Fibroblast of lung (primary cell): ENCODE results near the gene L1CAM. TPM values are rescaled to one million over a fixed set of nuclear protein-coding genes. Genes with fewer than 3 reads are reported as not detected.
A peak's percentile ranks its signal among the peaks of the same experiment; 100 is the strongest.

Experiments
- DNase-seq, 2 donors: peaks; one replicate each; pipeline versions ENCODE4 v3.0.0 to v3.0.0-alpha.2; 2010; ENCODE audit warnings: low read depth in 2 of 2
- H2AFZ ChIP-seq: 2 replicates; pipeline ENCODE4 v1.5.1; 2012; ENCODE audit warnings: low read length, control low read depth, inconsistent platforms
- H3K27ac ChIP-seq: 2 replicates; pipeline ENCODE4 v1.5.1; 2011; ENCODE audit warnings: low read length, control low read depth; ENCODE audit not compliant: insufficient read depth
- H3K27me3 ChIP-seq: 2 replicates; pipeline ENCODE4 v1.5.1; 2011; ENCODE audit warnings: mild to moderate bottlenecking, low read length; ENCODE audit not compliant: control insufficient read depth, insufficient read depth
- H3K36me3 ChIP-seq: 2 replicates; pipeline ENCODE4 v1.5.1; 2011; ENCODE audit warnings: low read length; ENCODE audit not compliant: control insufficient read depth, insufficient read depth
- H3K4me1 ChIP-seq: 2 replicates; pipeline ENCODE4 v1.5.1; 2011; ENCODE audit warnings: low read length; ENCODE audit not compliant: control insufficient read depth, insufficient read depth; ENCODE audit errors: extremely low read depth
- H3K4me2 ChIP-seq: 2 replicates; pipeline ENCODE4 v1.5.1; 2011; ENCODE audit warnings: low read length, control low read depth; ENCODE audit not compliant: insufficient read depth; ENCODE audit errors: extremely low read depth
- H3K4me3 ChIP-seq, 4 experiments: fragments of 200-600 bp in 1 of 4; sonication (generic) in 1 of 4; replicated peaks in 1 of 4; 2 replicates each; pipeline ENCODE4 v1.5.1; 2011 to 2016; ENCODE audit warnings: low read length in 4 of 4, low read depth in 3 of 4, mild to moderate bottlenecking in 3 of 4, control low read depth in 2 of 4, inconsistent platforms in 1 of 4, mixed read lengths in 1 of 4; ENCODE audit not compliant: insufficient read depth in 1 of 4; ENCODE audit errors: control extremely low read depth in 1 of 4
- H3K79me2 ChIP-seq: 2 replicates; pipeline ENCODE4 v1.5.1; 2012; ENCODE audit warnings: mild to moderate bottlenecking, low read length, inconsistent platforms; ENCODE audit not compliant: control insufficient read depth, insufficient read depth
- H3K9ac ChIP-seq: 2 replicates; pipeline ENCODE4 v1.5.1; 2011; ENCODE audit warnings: mild to moderate bottlenecking, low read length, control low read depth; ENCODE audit not compliant: insufficient read depth
- H3K9me3 ChIP-seq: 2 replicates; pipeline ENCODE4 v1.5.1; 2012; ENCODE audit warnings: low read depth, low read length; ENCODE audit not compliant: control insufficient read depth, insufficient read depth
- H4K20me1 ChIP-seq: 2 replicates; pipeline ENCODE4 v1.5.1; 2011; ENCODE audit warnings: low read length; ENCODE audit not compliant: control insufficient read depth, insufficient read depth; ENCODE audit errors: extremely low read depth
- EZH2 ChIP-seq: IDR thresholded peaks from 2 replicates; pipeline ENCODE4 v1.5.1; 2012; ENCODE audit warnings: low read length, control low read depth, mild to moderate bottlenecking; ENCODE audit errors: missing control alignments
- polyA plus RNA-seq, 2 donors: library from polyadenylated mRNA; depleted of rRNA in 1 of 2; stranded (reverse) in 1 of 2; unstranded in 1 of 2; fragments of >200 nt; gene quantifications; 2 replicates each; pipeline ENCODE4 v1.2.1, GENCODE V29; 2011 to 2012; ENCODE audit warnings: missing spikeins in 1 of 2
- total RNA-seq: library from RNA; depleted of rRNA; stranded (reverse); fragments of >200 nt; gene quantifications from 2 replicates; pipeline ENCODE4 v1.2.1, GENCODE V29; 2014
- TF ChIP-seq, protein P1 (sequence below), 2 donors: IDR thresholded peaks in 1 of 2; conservative IDR thresholded peaks in 1 of 2; 1 replicate in 1 of 2; 2 replicates in 1 of 2; pipeline ENCODE4 v1.5.1; 2011 to 2012; ENCODE audit warnings: low read length in 2 of 2, control low read depth in 1 of 2, inconsistent platforms in 1 of 2, low read depth in 1 of 2, mild to moderate bottlenecking in 1 of 2

Gene L1CAM
- total and polyA plus RNA-seq, 2 donors (not counting 1 experiment from before 2014, with no cell fraction given): 0.99 to 1.7 TPM

DNA sequence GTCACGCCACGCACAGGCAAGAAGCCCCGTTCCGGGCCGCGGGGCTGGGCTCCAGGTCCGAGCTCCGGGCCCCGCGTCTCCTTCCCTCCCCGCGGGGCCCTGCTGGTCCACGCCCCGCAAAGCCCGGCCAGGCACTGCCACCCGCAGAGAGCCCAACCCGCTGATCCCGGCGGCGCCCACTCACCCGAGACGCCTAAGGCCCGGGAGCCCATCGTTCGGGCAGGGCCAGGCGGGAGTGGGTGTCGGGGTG, 56.5 kb downstream of the L1CAM start:
- Histone ChIP-seq H3K27me3 (peaks cover 36% of the 10 kb centered on the region), H3K9ac (no peak overlapping the region), H3K27ac (no peak overlapping the region), H3K4me1 (no peaks in the 10 kb centered on the region), H3K79me2 (no peaks in the 10 kb centered on the region), H4K20me1 (no peaks in the 10 kb centered on the region), H3K4me2 (no peak overlapping the region), H3K9me3 (no peaks in the 10 kb centered on the region), H3K36me3 (no peaks in the 10 kb centered on the region), H2AFZ (no peak overlapping the region), H3K4me3 (no peak overlapping the region)
- no peak for DNase-seq
- TF ChIP-seq, protein P1, sequence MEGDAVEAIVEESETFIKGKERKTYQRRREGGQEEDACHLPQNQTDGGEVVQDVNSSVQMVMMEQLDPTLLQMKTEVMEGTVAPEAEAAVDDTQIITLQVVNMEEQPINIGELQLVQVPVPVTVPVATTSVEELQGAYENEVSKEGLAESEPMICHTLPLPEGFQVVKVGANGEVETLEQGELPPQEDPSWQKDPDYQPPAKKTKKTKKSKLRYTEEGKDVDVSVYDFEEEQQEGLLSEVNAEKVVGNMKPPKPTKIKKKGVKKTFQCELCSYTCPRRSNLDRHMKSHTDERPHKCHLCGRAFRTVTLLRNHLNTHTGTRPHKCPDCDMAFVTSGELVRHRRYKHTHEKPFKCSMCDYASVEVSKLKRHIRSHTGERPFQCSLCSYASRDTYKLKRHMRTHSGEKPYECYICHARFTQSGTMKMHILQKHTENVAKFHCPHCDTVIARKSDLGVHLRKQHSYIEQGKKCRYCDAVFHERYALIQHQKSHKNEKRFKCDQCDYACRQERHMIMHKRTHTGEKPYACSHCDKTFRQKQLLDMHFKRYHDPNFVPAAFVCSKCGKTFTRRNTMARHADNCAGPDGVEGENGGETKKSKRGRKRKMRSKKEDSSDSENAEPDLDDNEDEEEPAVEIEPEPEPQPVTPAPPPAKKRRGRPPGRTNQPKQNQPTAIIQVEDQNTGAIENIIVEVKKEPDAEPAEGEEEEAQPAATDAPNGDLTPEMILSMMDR (conservative IDR thresholded peaks at IDR 0.05 in 1 of 2, IDR thresholded peaks at IDR 0.05 in 1 of 2; ENCODE audit: low read depth in 1 of 2, low read length in 2 of 2): no peak
- TF ChIP-seq EZH2: no peak

DNA sequence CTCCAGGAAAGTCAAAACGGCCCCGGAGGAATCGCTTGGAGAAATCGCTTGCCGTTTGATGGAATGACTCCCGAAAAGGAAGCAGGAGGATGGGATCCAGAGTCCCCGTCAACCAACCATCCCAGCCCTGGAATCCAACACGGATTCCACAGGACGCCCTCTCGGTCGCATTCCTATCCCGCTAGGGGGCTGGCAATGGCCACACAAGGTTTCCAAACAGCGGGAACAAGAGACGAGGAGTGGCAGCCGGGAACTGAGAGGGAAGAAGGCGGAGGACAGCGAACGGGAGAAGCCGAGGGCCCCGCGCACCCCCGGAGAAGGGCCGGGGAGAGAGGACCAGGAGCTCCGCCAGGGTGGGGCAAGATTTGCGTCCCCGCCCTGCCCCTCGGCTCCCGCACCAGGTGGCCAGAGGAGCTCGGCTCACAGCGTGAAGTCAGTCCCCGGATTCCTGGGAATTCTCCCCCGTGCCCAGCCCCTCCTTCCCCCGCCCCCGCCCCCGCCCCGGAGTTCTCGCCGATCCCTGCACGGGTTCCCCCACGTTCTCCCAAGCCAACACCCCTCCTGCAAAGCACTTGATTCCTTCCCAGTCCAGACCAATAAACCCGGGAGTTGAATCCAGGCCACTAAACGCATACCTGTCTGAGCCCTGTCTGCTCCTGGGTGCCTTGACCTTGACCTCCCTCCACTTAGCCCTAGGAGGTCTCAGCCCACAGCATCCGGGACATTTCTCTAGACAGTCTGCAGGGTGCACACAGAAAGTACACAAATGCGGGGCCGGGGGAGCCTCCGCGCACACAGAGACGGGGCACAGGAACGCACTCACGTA, 57.0 kb downstream of the L1CAM start:
- TF ChIP-seq EZH2: peak; percentile 74
- TF ChIP-seq, protein P1 (conservative IDR thresholded peaks at IDR 0.05 in 1 of 2, IDR thresholded peaks at IDR 0.05 in 1 of 2; ENCODE audit: low read depth in 1 of 2, low read length in 2 of 2): no peak
- Histone ChIP-seq H2AFZ (no peak overlapping the region), H3K27ac (no peak overlapping the region), H3K9me3 (no peaks in the 10 kb centered on the region), H3K4me2 (no peak overlapping the region), H3K27me3 (peaks cover 37% of the 10 kb centered on the region), H3K79me2 (no peaks in the 10 kb centered on the region), H3K36me3 (no peaks in the 10 kb centered on the region), H3K9ac (no peak overlapping the region), H4K20me1 (no peaks in the 10 kb centered on the region), H3K4me1 (no peaks in the 10 kb centered on the region), H3K4me3 (no peak overlapping the region)
- DNase-seq: no peak

DNA sequence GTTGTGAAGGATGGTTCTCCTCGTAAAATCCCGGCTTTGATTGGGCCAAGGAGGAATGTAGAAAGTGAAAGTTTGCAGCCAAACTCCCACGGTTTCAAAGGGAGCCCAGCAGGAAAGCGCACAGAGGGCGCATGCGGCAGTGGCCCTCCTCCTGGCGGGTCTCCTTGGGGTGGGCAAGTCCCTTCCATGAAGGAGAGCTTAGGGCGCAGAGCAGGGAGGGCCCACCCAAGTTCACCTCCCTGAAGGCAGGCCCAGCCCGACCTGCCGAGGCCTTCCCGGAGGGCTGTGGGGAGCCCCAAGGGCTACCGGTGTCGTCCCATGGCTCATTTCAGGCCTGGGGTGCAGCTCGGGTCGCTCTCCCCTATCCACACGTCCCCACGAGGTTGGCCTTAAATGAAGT, 57.7 kb downstream of the L1CAM start:
- H3K79me2 ChIP-seq: no peaks in the 10 kb centered on the region
- peaks cover 40% of the 10 kb centered on the region for H3K27me3 ChIP-seq
- H3K36me3 ChIP-seq: no peaks in the 10 kb centered on the region
- no peak for DNase-seq
- no peak overlapping the region for H3K9ac ChIP-seq
- H3K9me3 ChIP-seq: no peaks in the 10 kb centered on the region
- H3K4me1 ChIP-seq: no peaks in the 10 kb centered on the region
- H3K4me2 ChIP-seq: no peak overlapping the region
- H3K27ac ChIP-seq: no peak overlapping the region
- no peaks in the 10 kb centered on the region for H4K20me1 ChIP-seq
- TF ChIP-seq EZH2: no peak
- H3K4me3 ChIP-seq: no peak overlapping the region
- no peak overlapping the region for H2AFZ ChIP-seq
